Neural progenitor cell (in vitro differentiated cells): ENCODE measurements around the gene SUPV3L1. TPM values are rescaled to one million over a fixed set of nuclear protein-coding genes. Genes with fewer than 3 reads are reported as not detected.

ENCODE experiments used
- DNase-seq: peaks from one replicate; pipeline ENCODE4 v3.0.0-alpha.2; 2016; ENCODE audit warnings: low spot score
- H2AFZ ChIP-seq: fragments of 200-600 bp; sonication (generic); replicated peaks from 2 replicates; pipeline ENCODE4 v1.6.1; 2016; ENCODE audit warnings: antibody characterized with exemption
- H3F3A ChIP-seq: fragments of 200-600 bp; sonication (generic); 2 replicates; pipeline ENCODE4 v1.6.1; 2016; ENCODE audit warnings: antibody characterized with exemption, low read depth
- H3K27ac ChIP-seq: fragments of 200-600 bp; sonication (generic); 2 replicates; pipeline ENCODE4 v1.5.1; 2016; ENCODE audit warnings: mild to moderate bottlenecking
- H3K27me3 ChIP-seq: fragments of 200-600 bp; sonication (generic); 2 replicates; pipeline ENCODE4 v1.6.1; 2016; ENCODE audit warnings: mild to moderate bottlenecking, moderate library complexity
- H3K36me3 ChIP-seq: fragments of 200-600 bp; sonication (generic); 2 replicates; pipeline ENCODE4 v1.5.1; 2016
- H3K4me1 ChIP-seq: fragments of 200-600 bp; sonication (generic); 2 replicates; pipeline ENCODE4 v1.6.1; 2016; ENCODE audit warnings: mixed run types
- H3K4me2 ChIP-seq: fragments of 200-600 bp; sonication (generic); 2 replicates; pipeline ENCODE4 v1.6.1; 2016
- H3K4me3 ChIP-seq: fragments of 200-600 bp; sonication (generic); 2 replicates; pipeline ENCODE4 v1.5.1; 2016
- H3K79me2 ChIP-seq: fragments of 200-600 bp; sonication (generic); 2 replicates; pipeline ENCODE4 v1.6.1; 2016; ENCODE audit warnings: low read depth
- H3K9ac ChIP-seq: fragments of 200-600 bp; sonication (generic); 2 replicates; pipeline ENCODE4 v1.6.1; 2016
- H3K9me3 ChIP-seq: fragments of 200-600 bp; sonication (generic); 2 replicates; pipeline ENCODE4 v1.5.1; 2016; ENCODE audit warnings: low read depth
- H4K20me1 ChIP-seq: fragments of 200-600 bp; sonication (generic); 2 replicates; pipeline ENCODE4 v1.6.1; 2016; ENCODE audit warnings: low read depth
- H3K27ac Mint-ChIP-seq: 3 replicates; pipeline ENCODE4 v1.8.0; 2021; ENCODE audit warnings: mixed read lengths
- H3K27me3 Mint-ChIP-seq: 2 replicates; pipeline ENCODE4 v1.8.0; 2022; ENCODE audit warnings: low read depth, mild to moderate bottlenecking, inconsistent platforms, moderate library complexity, mixed read lengths; ENCODE audit not compliant: insufficient read depth
- H3K36me3 Mint-ChIP-seq: 3 replicates; pipeline ENCODE4 v1.8.0; 2021; ENCODE audit warnings: mixed read lengths
- H3K4me1 Mint-ChIP-seq: 3 replicates; pipeline ENCODE4 v1.8.0; 2021; ENCODE audit warnings: mixed read lengths
- H3K4me3 Mint-ChIP-seq: 3 replicates; pipeline ENCODE4 v1.8.0; 2021; ENCODE audit warnings: mild to moderate bottlenecking, moderate library complexity, mixed read lengths
- H3K9me3 Mint-ChIP-seq: 3 replicates; pipeline ENCODE4 v1.8.0; 2020; ENCODE audit warnings: mixed read lengths
- CTCF ChIP-seq: fragments of 200-600 bp; sonication (generic); IDR thresholded peaks from 2 replicates; pipeline ENCODE4 v1.5.1; 2017; ENCODE audit warnings: antibody characterized with exemption, mild to moderate bottlenecking
- EZH2 ChIP-seq: fragments of 200-600 bp; sonication (generic); IDR thresholded peaks from 2 replicates; pipeline ENCODE4 v1.6.1; 2017; ENCODE audit warnings: antibody characterized with exemption, mild to moderate bottlenecking, moderate library complexity
- EZH2phosphoT487 ChIP-seq: fragments of 200-600 bp; sonication (generic); IDR thresholded peaks from 2 replicates; pipeline ENCODE4 v1.6.1; 2017; ENCODE audit warnings: antibody characterized with exemption
- total RNA-seq: library from RNA; depleted of rRNA; stranded (reverse); fragments of >200 nt; gene quantifications from 2 replicates; pipeline ENCODE4 v1.2.3, GENCODE V29; 2015; ENCODE audit warnings: low replicate concordance

Gene SUPV3L1
- total RNA-seq, 1 donor from 2014 or later = 31.9 TPM

GRCh38 chr10:69241575-69241974 is 61.5 kb downstream of the SUPV3L1 start:
- Histone ChIP-seq H3F3A (no peaks in the 10 kb centered on the region), H3K4me1 (peaks cover 4% of the 10 kb centered on the region), H3K27me3 (peaks cover 5% of the 10 kb centered on the region), H4K20me1 (no peaks in the 10 kb centered on the region), H3K9me3 (no peaks in the 10 kb centered on the region), H3K4me2 (no peak overlapping the region), H3K27ac (no peak overlapping the region), H3K9ac (no peak overlapping the region), H3K36me3 (no peaks in the 10 kb centered on the region), H2AFZ (no peak overlapping the region), H3K79me2 (no peaks in the 10 kb centered on the region), H3K4me3 (no peak overlapping the region)
- peaks cover 20% of the 10 kb centered on the region for H3K4me1 Mint-ChIP-seq
- H3K36me3 Mint-ChIP-seq = no peaks in the 10 kb centered on the region
- TF ChIP-seq EZH2 = no peak
- TF ChIP-seq CTCF = no peak
- no peak for TF ChIP-seq EZH2phosphoT487
- no peak overlapping the region for H3K27ac Mint-ChIP-seq
- H3K9me3 Mint-ChIP-seq = no peaks in the 10 kb centered on the region
- H3K4me3 Mint-ChIP-seq = no peak overlapping the region
- DNase-seq = no peak
- peaks cover 2% of the 10 kb centered on the region for H3K27me3 Mint-ChIP-seq

- Histone ChIP-seq H3K79me2 (no peaks in the 10 kb centered on the region), H3K27me3 (peaks cover 5% of the 10 kb centered on the region), H3K27ac (no peak overlapping the region), H4K20me1 (no peaks in the 10 kb centered on the region), H3K4me3 (no peak overlapping the region), H2AFZ (no peak overlapping the region), H3K36me3 (no peaks in the 10 kb centered on the region), H3K4me1 (peaks cover 4% of the 10 kb centered on the region), H3K9ac (no peak overlapping the region), H3F3A (no peaks in the 10 kb centered on the region), H3K4me2 (no peak overlapping the region), H3K9me3 (no peaks in the 10 kb centered on the region)
- no peak for TF ChIP-seq EZH2
- TF ChIP-seq CTCF = no peak
- TF ChIP-seq EZH2phosphoT487 = no peak
- no peak for DNase-seq
- no peak overlapping the region for H3K4me3 Mint-ChIP-seq
- peaks cover 20% of the 10 kb centered on the region for H3K4me1 Mint-ChIP-seq
- H3K27me3 Mint-ChIP-seq = peaks cover 2% of the 10 kb centered on the region
- H3K27ac Mint-ChIP-seq = no peak overlapping the region
- H3K9me3 Mint-ChIP-seq = no peaks in the 10 kb centered on the region
- no peaks in the 10 kb centered on the region for H3K36me3 Mint-ChIP-seq
These were observed 62.2 kb downstream of the SUPV3L1 start for GRCh38 chr10:69242040-69242851.

GRCh38 chr10:69242852-69243212 is 62.8 kb downstream of the SUPV3L1 start:
- no peak overlapping the region for H3K27ac ChIP-seq
- Mint-ChIP-seq H3K36me3 (no peaks in the 10 kb centered on the region), H3K27ac (no peak overlapping the region), H3K9me3 (no peaks in the 10 kb centered on the region), H3K4me3 (no peak overlapping the region), H3K27me3 (peaks cover 2% of the 10 kb centered on the region), H3K4me1 (peaks cover 17% of the 10 kb centered on the region)
- H3K36me3 ChIP-seq = no peaks in the 10 kb centered on the region
- no peak overlapping the region for H3K4me3 ChIP-seq
- no peaks in the 10 kb centered on the region for H3F3A ChIP-seq
- no peaks in the 10 kb centered on the region for H3K79me2 ChIP-seq
- H2AFZ ChIP-seq = no peak overlapping the region
- H3K4me1 ChIP-seq = peaks cover 4% of the 10 kb centered on the region
- TF ChIP-seq EZH2 (no peak), EZH2phosphoT487 (no peak), CTCF (no peak)
- no peaks in the 10 kb centered on the region for H4K20me1 ChIP-seq
- peaks cover 3% of the 10 kb centered on the region for H3K27me3 ChIP-seq
- no peak overlapping the region for H3K9ac ChIP-seq
- no peak overlapping the region for H3K4me2 ChIP-seq
- DNase-seq = no peak
- no peaks in the 10 kb centered on the region for H3K9me3 ChIP-seq
